Activated CD4-positive, alpha-beta T cell treated with anti-CD3 and anti-CD28 coated beads, Interleukin-2, amount 50 U/mL, for 4 hours (primary cell): ENCODE data around the gene GALNS.
"Not testable (repeated sequence)": the region's sequence is repeated elsewhere in the genome, so short reads cannot be mapped to it uniquely, and the experiment has no call there.

ENCODE experiments used
- DNase-seq, 2 experiments: peaks; one replicate each; pipeline ENCODE4 v3.0.0-alpha.2; 2020

GALNS gene

GRCh38 chr16:88780142-88781062, 76.3 kb downstream of the GALNS start:
- DNase-seq = no peak

GRCh38 chr16:88779406-88780141, 77.2 kb downstream of the GALNS start:
- no peak for DNase-seq

DNA sequence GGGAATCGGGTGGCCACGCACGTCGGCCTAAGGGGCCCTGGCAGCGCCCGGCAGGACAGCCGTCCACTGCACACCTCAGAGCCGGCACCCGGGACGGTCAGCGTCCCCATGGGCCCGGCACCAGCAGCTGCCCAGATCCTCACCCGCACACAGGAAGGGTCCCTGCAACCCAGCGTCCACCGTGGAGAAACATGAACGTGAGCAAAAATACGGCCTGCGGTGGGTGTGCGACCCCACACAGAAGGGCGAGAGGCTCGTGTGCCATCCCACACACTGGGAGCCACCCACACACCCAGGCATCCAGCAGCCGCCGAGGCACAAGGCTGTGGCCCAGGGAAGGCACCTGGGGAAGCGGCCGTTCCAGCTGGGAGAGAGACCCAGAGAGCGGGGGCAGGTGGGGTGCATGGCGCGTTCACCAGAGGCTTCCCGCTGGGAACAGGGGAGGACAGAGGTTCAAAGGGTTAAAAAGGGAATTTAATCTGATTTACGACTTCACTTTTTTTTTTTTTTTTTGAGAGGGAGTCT, 78.1 kb downstream of the GALNS start:
- no peak for DNase-seq

DNA sequence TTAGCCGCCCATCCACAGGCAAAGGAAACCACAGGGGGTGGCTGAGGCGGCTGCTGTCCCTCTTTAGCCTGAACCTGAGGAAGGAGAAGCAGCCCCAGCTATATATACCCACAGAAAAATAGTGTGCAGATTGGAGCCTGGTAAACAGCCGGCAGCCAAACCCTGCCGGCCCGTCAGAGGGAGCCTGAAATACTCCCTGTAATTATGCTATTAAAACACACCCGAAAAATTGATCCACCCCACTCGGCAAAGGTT, 78.5 kb downstream of the GALNS start:
- DNase-seq = no peak

DNA sequence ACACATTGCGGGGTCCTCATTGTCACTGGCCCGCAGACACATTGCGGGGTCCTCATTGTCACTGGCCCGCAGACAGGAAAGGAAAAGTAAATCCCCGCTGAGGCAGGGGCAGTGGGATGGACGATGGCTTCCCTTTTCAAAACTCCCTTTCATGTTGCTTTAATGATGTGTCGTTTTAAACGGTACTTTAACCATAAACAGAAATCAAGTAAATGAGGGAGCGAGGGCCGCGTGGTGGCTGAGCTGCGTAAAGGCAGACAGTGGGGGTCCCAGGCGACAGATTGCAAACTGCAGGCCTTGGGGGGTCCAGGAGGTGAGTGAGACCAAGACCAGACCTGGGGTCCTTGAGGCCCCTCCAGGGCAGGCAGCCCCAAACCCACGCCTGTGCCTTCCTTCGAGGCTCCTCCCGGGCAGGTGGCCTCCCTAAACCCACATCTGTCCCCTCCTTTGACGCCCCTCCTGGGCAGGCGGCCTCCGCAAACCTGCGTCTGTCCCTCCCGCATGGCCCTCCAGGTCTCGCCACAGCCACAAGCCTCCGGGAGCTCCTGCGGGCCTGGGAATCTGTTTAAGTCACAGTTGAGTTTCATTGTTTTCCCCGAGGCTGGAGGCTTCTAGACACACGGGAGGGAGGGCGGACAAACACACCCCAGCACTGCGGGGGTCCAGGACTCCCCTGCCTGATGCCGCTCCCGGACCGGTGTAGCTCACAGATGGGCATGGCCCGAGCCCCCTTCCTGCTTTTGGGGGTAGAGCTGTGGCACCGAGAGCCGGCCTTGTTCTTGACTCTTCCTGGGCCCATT, 79.1 kb downstream of the GALNS start:
- no peak for DNase-seq

- DNase-seq = no peak
Measured at GRCh38 chr16:88775825-88776224, 80.9 kb downstream of the GALNS start.

GRCh38 chr16:88774544-88775393, 82.0 kb downstream of the GALNS start:
- no peak for DNase-seq

- DNase-seq = no peak
Measured at GRCh38 chr16:88773812-88774291, 82.9 kb downstream of the GALNS start.

DNA sequence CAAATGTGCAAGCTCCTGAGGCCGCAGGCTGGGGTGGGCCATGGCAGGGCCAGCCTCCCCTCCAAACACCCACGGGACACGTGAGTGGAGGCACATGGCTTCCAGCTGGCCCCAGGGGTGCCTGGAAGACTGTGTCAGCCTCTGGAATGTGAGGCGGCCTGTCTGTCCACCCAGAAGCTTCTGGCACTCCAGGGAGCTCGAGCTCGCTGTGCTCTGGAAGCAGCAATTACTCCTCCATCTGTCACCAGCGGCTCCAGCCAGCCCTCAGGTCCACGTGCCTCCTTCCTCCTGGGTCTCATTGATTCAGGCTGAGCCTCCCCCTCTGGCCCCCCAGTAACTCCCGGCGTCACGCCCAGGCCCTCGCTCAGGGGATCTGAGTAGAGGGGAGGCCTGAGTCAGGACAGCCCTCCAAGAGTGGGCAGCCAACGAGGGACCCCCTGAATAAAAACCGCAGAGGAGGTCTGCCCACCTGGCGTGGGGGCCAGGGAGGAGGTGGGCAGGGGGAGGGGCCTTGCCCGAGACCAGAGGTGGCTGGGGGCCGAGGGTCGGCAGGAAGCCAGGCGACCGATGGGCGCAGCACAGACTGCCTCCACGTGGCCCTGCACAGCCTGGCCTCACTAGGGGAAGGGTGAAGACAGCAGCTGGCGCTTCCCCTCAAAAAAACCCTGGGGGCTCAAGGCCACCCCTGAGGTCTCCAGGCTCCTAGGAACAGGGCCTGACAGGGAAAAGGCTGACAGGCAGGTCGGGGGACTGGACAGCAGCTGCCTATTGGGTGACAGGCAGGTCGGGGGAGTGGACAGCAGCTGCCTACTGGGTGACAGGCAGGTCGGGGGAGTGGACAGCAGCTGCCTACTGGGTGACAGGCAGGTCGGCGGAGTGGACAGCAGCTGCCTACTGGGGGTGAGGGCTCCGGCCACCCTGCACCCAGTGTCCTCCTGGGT, 83.6 kb downstream of the GALNS start:
- no peak for DNase-seq

- DNase-seq = not testable (repeated sequence)
Measured at GRCh38 chr16:88771781-88772180, 85.0 kb downstream of the GALNS start.

- no peak for DNase-seq
Measured at GRCh38 chr16:88771294-88771772, 85.4 kb downstream of the GALNS start.

- DNase-seq = no peak
Measured at GRCh38 chr16:88770461-88771293, 86.1 kb downstream of the GALNS start.

- DNase-seq = no peak
Measured at GRCh38 chr16:88769617-88770460, 86.9 kb downstream of the GALNS start.

DNA sequence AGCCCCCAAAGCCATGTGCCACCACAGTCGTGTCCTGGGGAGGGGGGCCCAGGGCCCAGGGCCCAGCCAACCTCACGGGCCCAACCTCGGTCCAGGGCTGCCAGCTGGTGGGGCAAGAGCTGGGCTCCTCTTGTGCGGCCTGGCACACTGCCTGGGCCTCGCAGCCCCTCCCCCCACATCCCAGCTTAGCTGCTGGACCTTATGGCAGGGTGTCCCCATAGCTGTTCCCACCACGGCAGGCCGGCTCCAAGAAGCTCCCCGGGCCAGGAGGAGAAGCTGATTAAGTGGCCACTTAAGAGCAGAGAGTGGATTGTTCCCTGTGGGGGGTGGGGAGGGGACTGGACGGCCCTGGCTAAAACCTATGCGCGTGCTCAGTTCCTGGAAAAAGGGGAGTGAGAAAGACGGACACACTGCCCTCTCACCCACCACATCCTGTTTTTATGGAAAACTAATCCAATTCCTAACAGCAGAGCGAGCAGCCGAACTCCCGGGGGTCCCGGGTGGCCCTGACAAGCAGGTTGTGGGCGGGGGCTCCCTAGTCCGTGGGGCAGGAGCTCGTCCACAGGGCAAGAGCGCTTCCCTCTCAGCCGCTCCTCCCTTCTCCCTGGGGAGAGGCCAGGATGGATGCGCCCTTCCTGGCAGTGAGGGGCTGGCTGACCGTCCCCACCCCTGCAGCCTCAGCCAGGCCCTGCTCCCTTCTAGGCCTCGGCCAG, 88.5 kb downstream of the GALNS start:
- DNase-seq = no peak

GRCh38 chr16:88767546-88768070, 89.1 kb downstream of the GALNS start:
- DNase-seq = no peak

- no peak for DNase-seq
Measured at GRCh38 chr16:88766975-88767374, 89.8 kb downstream of the GALNS start.

- DNase-seq = no peak
Measured at GRCh38 chr16:88764913-88765349, 91.8 kb downstream of the GALNS start.

DNA sequence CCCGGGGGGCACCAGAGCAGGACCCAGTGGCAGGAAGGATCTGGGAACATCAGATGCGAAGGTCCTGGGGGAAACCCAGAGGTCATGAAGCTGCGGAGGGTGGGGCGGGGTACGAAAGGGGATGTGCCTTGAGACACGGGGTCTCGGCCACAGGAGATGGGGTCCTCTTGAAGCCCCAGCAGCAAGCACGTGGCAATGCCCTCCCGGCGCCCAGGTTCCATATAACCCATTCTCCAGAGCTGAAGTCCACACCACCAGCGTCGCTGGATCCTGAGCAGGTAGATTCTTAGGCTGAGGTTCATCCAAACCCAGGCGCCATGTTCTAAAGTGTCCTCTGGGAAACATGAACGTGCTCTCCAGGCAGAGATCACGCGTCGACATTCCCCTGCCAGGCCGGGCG, 92.7 kb downstream of the GALNS start:
- DNase-seq = no peak
